ENCODE measurements around the gene SEC31A.

SEC31A gene

GRCh38 chr4:82797040-82797404, 93.9 kb downstream of the SEC31A start:
- DNase-seq (ENCODE audit: low read depth in 2 of 2), result peak in 1 of 2 donors; percentile 16
- TF ChIP-seq CTCF (IDR thresholded peaks at IDR 0.05; ENCODE audit: low read depth, low read length), result no peak
- peak overlapping the region; percentile 71 to 72 for H3K4me3 ChIP-seq (replicated peaks in 1 of 2; ENCODE audit: low read depth in 2 of 2, low read length in 2 of 2)

- DNase-seq (ENCODE audit: low read depth in 2 of 2), result peak in 1 of 2 donors; percentile 45
- no peak for TF ChIP-seq CTCF (IDR thresholded peaks at IDR 0.05; ENCODE audit: low read depth, low read length)
Measured at GRCh38 chr4:82792912-82793649, 97.9 kb downstream of the SEC31A start.

DNA sequence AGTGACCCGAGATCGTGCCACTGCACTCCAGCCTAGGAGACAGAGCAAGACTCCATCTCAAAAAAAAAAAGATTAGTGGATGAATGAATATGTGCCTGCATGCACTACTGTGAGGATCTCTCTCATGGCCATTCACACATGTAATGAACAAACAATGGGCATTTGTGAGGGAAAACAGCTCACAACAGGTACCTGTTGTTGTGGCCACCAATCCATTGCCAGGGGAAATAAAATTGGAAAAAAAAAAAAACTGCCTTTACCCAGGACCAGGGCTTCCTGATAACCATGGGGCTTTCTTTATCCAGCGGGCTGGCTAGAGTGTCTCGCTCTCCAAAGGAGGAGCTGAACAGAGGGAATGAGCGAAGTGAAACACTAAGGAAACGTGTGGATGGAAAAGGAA, 99.8 kb downstream of the SEC31A start:
- no peak for TF ChIP-seq CTCF (IDR thresholded peaks at IDR 0.05; ENCODE audit: low read depth, low read length)
- DNase-seq (ENCODE audit: low read depth in 2 of 2), result no peak
- H3K4me3 ChIP-seq (replicated peaks in 1 of 2; ENCODE audit: low read depth in 2 of 2, low read length in 2 of 2), result no peak overlapping the region

More at GRCh38 chr4:82792912-82793649, 97.9 kb downstream of the SEC31A start:
- no peak overlapping the region for H3K4me3 ChIP-seq (replicated peaks in 1 of 2; ENCODE audit: low read depth in 2 of 2, low read length in 2 of 2)

DNA sequence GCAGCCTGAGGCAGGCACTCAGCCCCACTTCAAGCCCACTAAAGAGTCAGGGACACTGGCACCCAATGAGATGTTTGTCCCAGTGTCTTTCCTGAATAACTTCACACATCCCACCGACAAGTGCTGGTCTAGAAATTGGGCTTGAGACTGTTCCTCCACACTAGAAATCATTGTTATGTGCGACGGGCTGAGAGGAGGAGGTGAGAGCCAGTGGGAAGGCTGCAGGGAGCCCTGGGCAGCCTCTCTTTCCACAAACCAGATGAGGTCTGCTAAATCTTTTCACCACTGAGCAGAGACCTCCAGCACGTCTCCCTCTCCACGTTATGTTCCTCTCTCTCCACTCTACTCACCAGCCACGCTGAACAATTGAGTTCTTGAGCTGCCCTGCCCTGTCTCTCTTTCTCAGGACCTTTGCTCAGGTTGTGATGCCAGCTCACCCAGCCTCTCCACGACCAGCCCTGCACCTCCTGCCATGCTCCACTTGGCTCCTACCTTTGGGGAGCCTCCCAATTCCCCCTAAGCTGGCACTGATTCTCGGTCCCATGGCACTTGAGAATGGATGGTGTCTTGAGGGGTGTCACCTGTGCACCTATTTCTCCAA, 100.8 kb downstream of the SEC31A start:
- no peak for DNase-seq (ENCODE audit: low read depth in 2 of 2)
- H3K4me3 ChIP-seq (replicated peaks in 1 of 2; ENCODE audit: low read depth in 2 of 2, low read length in 2 of 2), result no peak overlapping the region
- TF ChIP-seq CTCF (IDR thresholded peaks at IDR 0.05; ENCODE audit: low read depth, low read length), result no peak

DNA sequence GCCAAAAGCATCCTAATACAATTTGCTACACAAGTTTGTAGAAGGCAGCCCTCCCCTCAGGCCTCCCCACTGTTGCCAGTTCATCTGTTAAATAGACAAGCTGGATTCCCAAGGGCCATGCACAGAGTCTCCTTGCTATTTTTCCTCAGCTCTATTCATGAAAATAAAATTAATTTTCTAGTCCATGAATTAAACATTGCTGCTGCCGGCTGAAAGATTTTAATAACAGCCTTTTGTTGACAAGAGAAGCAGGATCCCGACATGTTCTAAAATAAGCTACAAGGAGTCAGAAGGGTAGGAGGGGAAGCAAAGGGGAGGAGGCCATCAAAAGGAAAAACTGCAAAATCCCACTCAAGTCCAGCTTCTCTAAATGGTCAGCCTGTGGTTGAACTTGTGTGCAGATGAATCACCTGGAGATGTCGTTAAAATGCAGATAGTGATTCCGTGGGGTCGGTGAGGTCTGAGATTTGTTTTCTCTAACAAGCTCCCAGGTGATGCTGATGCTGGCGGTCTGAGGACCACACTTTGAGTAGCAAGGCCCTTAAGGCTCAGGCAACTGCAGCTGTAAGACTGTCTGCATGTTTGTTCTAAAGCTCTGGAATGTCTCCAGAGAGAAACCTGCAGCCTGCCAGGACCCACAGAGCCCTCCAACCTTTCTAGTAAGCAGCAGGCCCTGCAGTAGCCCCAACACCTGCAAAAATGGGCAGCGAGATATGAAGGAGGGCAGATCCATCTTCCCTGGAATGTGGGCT, 101.8 kb downstream of the SEC31A start:
- no peak for TF ChIP-seq CTCF (IDR thresholded peaks at IDR 0.05; ENCODE audit: low read depth, low read length)

DNA sequence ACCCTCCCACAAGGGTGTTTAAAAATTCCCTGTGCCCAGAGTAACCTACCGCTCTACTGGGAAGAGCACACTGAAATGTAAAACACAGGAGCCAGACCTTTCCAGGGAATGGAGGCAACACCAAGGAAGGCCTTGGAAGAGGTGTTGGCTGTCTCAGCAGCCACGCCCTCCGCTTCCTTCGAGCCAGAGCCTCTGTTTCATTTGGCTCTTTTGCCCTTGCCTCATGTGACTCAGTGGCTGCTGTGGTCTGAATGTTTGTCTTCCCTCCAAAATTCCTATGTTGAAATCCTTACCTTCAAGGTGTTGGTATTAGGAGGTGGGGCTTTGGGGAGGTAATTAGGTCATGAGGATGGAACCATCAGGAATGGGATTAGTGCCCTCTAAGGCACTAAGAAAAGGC, 103.6 kb downstream of the SEC31A start:
- no peak overlapping the region for H3K4me3 ChIP-seq (replicated peaks in 1 of 2; ENCODE audit: low read depth in 2 of 2, low read length in 2 of 2)
- DNase-seq (ENCODE audit: low read depth in 2 of 2), result peak; percentile 19 to 53
- TF ChIP-seq CTCF (IDR thresholded peaks at IDR 0.05; ENCODE audit: low read depth, low read length), result no peak

More for the DNA sequence above, 101.8 kb downstream of the SEC31A start:
- DNase-seq (ENCODE audit: low read depth in 2 of 2), result no peak
- H3K4me3 ChIP-seq (replicated peaks in 1 of 2; ENCODE audit: low read depth in 2 of 2, low read length in 2 of 2), result no peak overlapping the region

Data from cardiac fibroblast (primary cell).